DMS 273 (cell line): Measurements from ENCODE around the gene CLN6.
"Not testable (repeated sequence)": the region's sequence is repeated elsewhere in the genome, so short reads cannot be mapped to it uniquely, and the experiment has no call there.

ENCODE experiments used
- DNase-seq: peaks from one replicate; lab custom pipeline; 2025; ENCODE audit not compliant: unreplicated experiment; lab: John Stamatoyannopoulos, UW

CLN6 gene

DNA sequence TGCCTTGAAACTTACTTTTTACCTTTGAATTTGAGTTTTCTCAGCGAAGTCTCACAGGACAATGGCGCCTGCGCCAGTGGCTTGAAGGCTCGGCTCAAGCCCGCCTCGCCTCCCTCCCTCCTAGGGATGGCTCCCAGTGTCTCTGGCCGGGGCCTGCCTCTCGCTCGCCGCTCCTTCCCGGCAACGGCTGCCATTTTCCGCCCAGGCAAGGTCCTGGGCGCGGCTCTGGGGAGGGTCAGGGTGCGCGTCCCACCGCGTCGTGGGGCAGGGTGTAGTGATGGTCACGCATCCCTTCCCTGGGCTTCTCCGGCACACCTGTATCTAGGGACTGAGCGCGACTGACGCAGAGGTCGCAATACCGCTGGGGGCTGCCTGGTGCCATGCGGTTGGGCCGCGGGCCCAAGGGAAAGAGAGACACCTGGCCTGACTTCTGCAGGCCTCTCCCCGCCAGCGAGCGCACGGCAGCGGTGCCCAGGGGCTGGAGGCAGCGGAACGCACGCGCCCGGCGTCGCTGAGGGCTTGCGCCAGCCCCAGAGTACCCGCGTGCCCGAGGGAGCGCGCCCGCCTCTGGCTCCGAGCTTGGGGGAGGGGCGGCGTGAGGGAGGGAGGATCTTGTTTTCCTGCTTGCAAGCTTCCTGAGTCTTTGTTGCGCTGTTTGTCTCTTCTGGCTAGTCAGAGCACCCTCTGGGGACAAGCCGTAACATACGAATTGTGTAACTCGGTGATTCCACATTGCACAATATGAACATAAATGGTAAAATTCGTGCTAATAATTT, 27.3 kb upstream of the CLN6 start:
- peak; percentile 85 for DNase-seq

DNA sequence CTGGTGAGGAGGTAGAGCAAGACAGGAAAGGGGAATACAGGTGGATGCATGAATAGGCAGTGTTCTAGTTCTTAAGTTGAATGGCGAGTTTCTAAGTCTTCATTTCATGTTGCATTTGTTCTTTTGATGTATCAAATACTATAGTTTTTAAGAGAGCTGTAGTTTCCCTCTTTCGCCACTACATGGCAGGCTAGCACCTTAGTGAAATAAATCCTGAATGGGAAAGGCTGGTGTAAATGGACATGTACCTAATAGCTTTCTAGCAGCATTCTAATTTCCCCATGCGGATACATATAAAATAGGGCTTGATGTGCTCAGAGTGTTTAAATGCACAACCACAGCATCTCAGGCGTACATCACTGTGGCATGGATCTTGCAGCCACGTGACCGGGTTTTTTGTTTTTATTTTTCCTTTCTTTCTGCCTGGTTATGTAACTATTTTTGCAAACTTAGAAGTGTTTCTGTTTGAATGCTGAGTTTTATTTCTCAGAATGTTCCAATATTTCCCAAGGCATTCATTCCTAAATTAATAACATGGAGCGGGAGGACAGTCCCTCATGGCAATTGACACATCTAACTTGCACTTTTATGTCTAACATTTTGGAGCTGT, 23.5 kb upstream of the CLN6 start:
- peak; percentile 84 for DNase-seq

DNA sequence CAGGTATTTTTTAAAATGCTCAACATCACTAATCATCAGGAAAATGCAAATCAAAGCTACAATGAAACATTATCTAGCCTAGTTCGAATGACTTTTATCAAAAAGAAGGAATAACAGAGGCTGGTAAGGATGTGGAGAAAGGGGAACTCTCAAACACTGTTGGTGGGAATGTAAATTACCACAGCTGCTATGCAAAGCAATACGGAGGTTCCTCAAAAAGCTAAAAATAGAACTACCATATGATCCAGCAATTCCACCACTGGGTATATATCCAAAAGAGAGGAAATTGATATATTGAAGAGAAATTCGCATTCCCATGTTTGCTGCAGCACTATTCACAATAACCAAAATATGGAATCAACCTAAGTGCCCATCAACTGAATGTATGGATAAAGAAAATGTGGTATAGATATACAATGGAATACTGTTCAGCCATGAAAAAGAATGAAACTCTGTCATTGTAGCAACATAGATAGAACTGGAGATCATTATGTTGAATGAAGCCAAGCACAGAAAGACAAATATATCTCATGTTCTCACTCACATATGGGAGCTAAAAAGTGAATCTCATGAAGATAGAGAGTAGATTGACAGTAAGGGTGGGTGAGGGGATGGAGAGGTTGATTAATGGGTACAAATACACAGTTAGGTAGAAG, 19.7 kb upstream of the CLN6 start:
- DNase-seq, result no peak

DNA sequence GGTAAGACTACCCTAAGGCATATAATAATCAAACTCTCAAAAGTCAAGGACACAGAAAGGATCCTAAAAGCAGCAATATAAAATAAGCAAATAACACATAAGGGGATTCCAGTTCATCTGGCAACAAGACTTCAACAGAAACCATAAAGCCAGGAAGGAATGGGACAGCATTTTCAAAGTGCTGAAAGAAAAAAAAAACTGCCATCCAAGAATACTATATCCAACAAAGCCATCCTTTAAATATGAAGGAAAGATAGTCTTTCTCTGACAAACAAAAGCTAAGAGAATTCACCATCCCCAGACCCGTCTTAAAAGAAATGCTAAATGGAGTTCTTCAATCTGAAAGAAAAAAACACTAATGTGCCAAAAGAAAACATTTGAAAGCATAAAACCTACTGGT, 14.7 kb upstream of the CLN6 start:
- DNase-seq, result no peak

DNA sequence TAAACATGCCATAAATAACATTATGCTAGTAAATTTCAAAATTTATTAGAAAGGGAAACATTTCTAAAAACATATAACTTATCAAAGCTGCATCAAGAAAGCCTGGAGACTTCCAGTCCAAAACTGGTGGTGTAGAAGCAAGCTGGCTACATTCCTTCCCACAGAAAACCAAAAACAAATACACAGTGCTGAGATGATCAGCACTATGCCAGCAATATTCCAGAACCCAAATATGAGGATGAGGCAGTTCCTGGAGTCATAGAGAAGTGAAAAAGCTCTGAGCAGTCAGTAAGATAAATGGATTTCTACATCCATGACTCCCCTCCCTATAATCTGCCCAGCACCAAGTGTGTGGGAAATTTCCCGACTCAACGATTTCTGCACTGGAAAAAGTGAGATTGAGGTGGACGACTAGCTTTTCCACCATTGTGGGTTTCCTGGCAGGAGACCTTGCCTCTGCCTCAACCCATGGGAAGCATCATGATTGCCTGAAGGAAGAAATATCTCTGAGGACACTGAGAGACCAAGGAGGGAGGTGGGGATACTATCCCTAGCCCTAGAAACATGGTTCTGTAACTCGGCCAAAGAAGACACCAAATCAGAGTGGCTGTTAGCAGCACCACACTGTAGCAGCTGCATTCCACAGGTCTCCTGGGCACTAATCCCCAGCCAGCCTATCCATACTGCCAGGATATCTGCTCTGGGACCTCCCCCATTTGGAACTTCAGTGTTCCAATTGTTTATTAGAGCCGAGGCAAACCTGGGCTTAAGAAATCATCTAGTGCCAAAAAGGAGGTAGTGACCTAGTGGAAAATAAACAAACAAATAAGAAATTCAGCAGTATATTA, 11.8 kb upstream of the CLN6 start:
- no peak for DNase-seq

DNA sequence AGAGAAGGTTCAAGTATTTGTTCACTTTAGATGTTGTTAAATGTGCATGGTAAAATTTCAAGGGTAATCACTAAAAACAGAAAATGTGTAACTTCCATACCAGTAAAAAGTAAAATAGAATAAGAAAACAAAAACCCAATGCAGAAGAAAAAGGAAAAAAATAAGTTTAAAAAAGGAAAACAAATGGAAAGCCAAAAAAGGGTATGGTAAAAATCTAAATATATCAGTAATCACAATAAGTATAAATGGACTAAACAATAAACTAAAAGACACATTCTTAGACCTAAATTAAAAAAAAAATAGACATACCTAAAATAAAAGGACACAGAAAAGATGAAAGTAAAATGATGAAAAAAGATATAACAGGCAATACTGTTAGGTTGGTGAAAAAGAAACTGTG, 9.5 kb upstream of the CLN6 start:
- DNase-seq, result no peak

DNA sequence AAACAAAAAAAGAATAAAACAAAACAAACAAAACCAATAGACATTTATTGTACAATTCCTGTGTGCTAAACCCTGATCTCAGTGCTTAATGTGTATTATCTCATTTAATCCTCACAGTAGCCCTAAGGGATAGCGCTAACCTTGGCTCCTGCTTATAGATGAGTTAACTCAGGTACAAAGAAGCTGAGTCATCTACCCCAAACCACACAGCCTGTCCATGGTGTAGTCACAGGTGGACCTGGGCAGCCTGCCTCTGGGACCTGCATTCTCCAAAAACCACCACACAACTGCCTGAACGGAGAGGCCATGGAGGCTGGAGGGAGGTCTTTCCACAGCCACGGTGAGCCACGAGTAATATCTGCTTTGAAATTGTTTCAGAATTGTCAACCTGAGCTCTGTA, 5.5 kb upstream of the CLN6 start:
- DNase-seq, result no peak

DNA sequence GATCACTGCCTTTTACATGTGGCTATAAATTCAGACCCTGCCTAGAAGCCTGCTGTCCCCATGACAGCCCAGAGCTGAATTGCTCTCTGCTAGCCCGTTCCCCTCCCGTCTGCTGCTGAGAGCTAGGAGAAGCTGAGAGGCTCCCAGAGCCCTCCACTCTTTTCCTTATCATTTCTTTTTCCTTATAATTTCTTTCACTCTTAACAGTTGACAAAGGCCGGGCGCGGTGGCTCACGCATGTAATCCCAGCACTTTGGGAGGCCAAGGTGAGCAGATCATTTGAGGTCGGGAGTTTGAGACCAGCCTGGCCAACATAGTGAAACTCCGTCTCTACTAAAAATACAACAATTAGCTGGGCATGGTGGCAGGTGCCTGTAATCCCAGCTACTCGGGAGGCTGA, 5.0 kb upstream of the CLN6 start:
- DNase-seq, result not testable (repeated sequence)

DNA sequence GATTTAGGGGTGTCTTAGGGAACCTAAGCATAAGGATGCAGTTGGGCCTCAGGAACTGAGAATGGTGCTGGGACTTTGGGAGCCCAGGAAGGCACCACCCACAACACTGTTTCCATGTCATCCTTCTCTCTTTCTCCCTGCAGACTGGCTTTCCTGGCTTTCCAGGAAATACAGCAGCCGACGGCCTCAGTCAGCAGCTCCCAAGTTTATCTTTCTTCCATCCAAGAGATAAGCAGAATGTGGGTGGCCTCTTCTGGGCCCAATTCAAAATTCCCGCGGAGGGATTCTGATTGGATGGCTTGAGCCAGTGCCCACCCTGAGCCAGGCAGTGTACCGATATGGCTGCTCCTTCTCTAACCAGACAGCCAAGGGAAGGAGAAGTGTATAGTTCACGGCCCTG, 4.5 kb upstream of the CLN6 start:
- DNase-seq, result no peak

DNA sequence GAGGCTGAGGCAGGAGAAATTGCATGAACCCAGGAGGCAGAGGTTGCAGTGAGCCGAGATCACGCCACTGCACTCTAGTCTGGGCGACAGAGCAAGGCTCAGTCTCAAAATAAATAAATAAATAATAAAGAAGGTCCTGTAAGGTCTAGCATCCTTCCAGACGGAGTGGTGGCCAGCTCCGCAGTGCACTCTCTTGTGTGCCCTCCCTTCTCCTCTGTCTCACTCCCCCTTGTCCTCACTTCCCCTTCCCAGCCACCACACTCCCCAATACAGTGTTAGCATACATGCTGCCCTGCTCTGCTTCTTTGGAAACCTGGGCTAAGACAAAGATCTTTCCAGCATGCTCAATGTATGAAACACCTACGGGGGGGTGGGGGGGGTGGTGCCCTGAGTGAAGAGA, 3.4 kb upstream of the CLN6 start:
- no peak for DNase-seq

DNA sequence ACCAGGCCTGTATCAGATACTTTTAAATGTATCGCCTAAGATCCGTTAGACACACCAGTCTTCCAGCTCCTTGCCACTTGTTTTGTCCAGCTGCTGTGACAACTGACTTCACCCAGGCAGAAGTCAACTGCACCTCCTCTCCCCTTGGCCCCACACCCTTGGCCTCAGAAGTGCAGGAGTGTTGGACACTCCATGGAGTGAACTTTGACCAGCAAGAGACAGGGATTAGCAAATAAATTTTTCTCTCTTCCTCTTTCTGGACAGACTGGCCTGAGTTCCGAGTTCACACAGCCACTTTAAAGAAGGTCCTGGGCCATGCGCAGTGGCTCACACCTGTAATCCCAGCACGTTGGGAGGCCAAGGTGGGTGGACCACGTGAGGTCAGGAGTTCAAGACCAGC, 2.9 kb upstream of the CLN6 start:
- DNase-seq, result no peak

DNA sequence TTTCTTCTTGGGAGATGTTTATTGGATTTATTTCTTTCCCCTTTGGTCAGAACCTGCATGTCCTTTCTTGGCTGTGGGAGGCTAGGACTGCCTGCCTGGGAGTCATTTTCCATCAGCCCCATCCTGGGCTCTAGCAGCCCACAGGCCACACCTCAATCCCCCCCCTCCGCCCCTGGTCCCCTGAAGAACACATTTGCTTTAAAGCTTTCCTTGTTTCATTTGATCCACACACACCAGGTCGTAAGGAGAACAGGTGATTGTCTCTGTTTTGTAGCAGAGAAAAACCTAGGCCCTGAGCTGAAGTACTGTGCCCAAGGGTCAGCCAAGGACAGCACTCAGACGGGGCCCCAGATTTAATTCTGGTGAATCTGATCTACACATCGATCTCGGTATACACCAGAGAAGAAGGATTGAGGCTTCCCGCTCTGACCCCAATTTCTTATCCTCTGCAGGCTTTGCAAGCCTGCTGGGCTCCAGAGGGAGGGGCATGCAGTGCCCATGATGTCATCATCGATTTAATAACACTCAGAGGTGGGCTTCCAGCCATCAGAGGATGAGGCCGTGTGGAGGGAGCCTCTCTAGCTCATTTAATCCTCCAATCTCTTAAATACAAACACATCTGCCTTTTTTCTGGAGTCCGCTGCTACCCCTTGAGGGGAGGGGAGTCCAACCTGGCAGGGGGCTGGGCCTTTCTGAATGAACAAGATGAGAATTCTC, 1.7 kb upstream of the CLN6 start:
- DNase-seq, result peak; percentile 37

DNA sequence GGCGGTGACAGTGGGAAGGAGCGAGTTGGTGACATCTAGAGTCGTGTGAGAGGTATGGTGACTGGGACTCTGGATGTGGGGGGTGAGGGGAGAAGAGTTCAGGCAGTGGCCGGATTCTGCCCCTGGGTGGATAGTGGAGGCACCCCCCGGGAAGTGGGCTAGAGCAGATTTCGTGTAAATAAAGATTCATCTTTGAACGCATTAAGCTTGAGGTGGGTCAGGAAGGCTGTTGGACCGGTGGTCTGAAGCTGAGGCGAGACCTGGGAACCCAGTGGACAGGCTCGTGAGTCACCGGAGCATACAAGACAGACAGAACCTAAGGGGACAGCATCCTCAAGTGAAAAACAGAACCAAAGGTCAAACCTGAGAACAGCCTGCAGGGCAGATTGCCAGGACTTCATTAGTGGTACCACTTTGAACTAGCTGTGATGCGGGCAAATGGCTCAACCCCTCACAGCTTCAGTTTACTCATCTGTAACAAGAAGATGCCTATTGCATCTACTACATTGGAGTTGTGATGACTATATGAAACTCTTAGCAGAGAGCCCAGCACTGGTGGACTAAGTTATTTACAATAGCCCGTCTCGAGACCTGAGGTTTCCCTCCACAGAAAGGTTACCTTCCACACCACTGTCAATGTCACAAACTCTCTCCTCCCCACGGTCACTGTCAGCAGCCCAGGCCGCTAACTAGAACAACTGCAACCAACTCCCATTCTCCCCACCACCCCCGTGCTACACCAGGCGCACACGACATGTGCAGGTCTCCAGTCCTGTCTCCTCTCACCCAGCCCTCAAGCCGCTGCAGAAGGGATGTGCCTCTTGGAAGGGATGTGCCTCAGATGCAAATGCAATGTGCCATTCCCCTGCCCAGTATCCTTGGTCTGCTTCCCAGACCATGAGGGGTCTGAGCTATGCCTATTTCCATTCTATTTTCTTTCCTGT, 901 bp upstream of the CLN6 start:
- peak; percentile 68 for DNase-seq

DNA sequence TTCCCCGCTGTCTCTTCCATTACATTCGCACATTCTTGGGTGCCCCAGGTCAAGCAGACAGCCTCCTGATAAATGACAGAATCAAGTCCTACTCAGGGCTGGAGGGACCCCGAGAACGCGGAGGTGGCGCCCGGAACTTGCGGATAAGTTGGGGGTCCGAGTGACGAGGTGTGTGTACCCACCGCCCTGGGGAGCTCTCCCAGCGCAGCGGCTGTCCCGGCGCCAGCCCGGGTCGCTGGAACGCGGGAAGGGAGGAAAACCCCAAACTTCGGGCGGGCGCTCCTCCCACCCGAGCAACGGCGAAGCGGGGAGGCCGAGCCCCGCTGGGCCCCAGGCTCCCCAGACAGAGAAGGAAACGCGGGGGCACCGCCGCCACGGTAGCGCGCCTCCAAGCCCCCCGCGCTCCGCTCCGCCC, 550 bp downstream of the CLN6 start:
- no peak for DNase-seq

DNA sequence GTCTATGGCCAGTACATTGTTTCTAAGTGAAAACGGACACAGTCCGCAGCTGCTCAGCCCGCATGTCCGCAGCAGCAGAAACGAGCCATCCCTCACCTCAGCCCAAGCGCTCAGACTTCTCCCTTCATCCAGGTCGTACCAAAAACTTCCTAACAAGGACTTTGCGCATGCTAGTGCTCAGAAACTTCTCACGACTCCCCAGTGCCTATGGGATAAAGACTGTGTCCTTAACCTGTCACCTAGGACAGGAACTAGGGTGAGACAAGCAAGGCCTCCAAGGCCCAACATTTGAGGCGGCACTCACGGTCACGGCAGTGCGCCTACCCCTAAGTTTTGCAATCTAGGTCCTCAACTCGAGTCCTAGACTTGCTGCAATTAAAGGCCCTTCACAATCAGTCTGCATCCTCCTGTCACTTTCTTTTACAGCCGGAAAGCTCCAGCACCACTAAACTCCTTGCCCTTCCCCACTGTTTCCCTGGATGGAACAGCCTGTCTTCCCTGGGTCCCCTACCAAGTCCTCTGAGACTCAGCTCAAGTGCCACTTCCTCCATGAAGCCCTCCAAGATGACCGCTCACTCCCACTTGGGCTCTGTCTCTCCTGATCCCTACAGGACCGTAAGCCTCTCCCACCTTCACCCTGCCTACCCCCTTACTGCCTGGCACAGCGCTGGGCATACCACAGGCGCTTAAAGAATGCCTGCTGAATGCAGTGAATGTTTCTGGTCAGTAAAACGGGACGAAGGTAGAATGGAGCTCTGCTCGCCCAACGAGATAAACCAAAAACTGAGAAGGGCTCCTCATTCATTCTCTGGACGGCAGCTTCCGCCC, 1.2 kb downstream of the CLN6 start:
- peak; percentile 42 for DNase-seq

DNA sequence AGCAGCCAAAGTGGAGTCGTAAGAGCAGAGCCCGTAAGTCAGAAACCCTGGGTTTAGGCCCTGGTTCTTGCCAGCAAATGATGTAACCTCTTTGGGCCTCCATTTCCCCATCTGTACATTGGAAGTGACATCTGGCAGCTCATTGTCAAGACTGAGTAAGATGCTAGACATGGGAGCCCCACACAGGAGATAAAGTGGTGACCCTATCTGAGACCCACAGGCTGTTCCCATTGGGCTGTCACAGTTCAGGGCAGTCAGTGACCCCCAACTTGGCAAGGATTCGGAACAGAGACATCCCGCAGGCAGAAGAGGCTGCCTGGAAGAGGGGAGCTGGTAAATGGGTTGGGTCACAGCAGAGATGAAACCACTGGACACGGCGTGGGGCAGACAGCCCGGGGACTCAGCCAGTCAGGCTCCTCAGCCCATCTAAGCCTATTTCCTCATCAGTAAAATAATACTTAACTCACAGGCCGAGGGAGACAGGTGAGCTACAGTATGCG, 1.8 kb downstream of the CLN6 start:
- peak; percentile 58 for DNase-seq

DNA sequence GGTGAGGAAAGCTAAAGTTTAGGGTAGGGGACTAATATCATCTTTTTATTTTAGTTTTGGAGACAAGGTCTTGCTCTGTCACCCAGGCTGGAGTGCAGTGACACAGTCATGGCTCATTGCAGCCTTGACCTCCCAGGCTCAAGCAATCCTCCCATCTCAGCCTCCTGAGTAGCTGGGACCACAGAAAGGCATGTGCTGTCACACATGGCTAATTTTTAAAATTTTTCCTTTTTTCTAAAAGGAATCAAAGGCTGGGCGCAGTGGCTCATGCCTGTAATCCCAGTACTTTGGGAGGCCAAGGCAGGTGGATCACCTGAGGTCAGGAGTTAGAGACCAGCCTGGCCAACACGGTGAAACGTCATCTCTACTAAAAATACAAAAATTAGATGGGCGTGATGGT, 4.1 kb downstream of the CLN6 start:
- not testable (repeated sequence) for DNase-seq

DNA sequence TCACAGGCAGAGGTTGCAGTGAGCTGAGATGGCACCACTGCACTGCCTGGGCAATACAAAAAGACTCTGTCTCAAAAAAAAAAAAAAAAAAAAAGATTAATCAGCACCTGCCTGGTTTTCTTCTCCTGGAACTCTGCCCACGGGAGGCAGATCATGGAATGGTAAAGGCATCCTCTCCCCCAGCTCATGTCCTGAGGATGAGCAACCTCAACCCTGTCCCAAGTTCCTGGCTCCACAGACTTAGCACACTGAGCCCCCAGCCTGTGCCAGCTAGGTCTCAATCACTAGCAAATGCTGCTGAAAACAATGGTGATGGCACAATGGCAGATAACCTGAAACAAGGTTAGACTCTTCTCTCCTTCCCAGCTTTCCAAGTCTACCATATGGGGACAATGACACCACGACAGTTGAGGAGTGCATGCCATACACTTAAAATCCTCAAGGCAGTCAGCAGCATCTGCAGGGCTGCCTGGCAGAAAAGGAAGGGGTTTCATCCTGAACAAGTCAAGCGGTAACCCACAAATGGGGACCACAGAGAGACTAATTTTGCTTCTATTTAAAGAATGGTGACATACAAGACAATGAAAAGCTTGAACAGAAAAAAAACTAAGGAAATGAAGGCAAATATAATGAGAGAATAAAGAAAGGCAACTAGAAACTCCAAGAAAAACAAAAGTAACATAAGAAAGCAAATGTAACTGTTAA, 4.8 kb downstream of the CLN6 start:
- DNase-seq, result no peak
